GM18517 (cell line): ENCODE data around the gene NELL2.
A peak's percentile ranks its signal among the peaks of the same experiment; 100 is the strongest.
"Not testable (repeated sequence)": the region's sequence is repeated elsewhere in the genome, so short reads cannot be mapped to it uniquely, and the experiment has no call there.

Experiments used
- ATAC-seq: cut with Tn5 transposase; IDR thresholded peaks from one replicate; pipeline ENCODE4 v1.9.1; 2021; ENCODE audit warnings: mild to moderate bottlenecking, moderate library complexity; ENCODE audit not compliant: unreplicated experiment

Gene NELL2

GRCh38 chr12:44847888-44848702 lies 28.0 kb downstream of the NELL2 start:
- peak; percentile 91 for ATAC-seq

GRCh38 chr12:44847403-44847802 lies 28.7 kb downstream of the NELL2 start:
- peak; percentile 16 for ATAC-seq

GRCh38 chr12:44846826-44847225 lies 29.3 kb downstream of the NELL2 start:
- ATAC-seq: no peak

- no peak for ATAC-seq
Measured at GRCh38 chr12:44842669-44843068, 33.4 kb downstream of the NELL2 start.

GRCh38 chr12:44839785-44840184 lies 36.3 kb downstream of the NELL2 start:
- no peak for ATAC-seq

- ATAC-seq: no peak
Measured at GRCh38 chr12:44837114-44837755, 38.9 kb downstream of the NELL2 start.

- no peak for ATAC-seq
Measured at GRCh38 chr12:44835641-44836379, 40.3 kb downstream of the NELL2 start.

GRCh38 chr12:44834996-44835395 lies 41.1 kb downstream of the NELL2 start:
- not testable (repeated sequence) for ATAC-seq

GRCh38 chr12:44833561-44833960 lies 42.6 kb downstream of the NELL2 start:
- ATAC-seq: no peak

GRCh38 chr12:44830566-44831055 lies 45.5 kb downstream of the NELL2 start:
- no peak for ATAC-seq

- ATAC-seq: no peak
Measured at GRCh38 chr12:44829045-44829444, 47.1 kb downstream of the NELL2 start.

- no peak for ATAC-seq
Measured at GRCh38 chr12:44827832-44828438, 48.2 kb downstream of the NELL2 start.

- ATAC-seq: not testable (repeated sequence)
Measured at GRCh38 chr12:44821702-44822101, 54.4 kb downstream of the NELL2 start.

GRCh38 chr12:44819884-44820283 lies 56.2 kb downstream of the NELL2 start:
- no peak for ATAC-seq

- ATAC-seq: no peak
Measured at GRCh38 chr12:44817687-44818086, 58.4 kb downstream of the NELL2 start.

GRCh38 chr12:44816446-44817017 lies 59.6 kb downstream of the NELL2 start:
- no peak for ATAC-seq

- ATAC-seq: peak; percentile 52
Measured at GRCh38 chr12:44812062-44812461, 64.1 kb downstream of the NELL2 start.

- ATAC-seq: no peak
Measured at GRCh38 chr12:44804068-44804467, 72.0 kb downstream of the NELL2 start.

GRCh38 chr12:44795970-44796369 lies 80.1 kb downstream of the NELL2 start:
- no peak for ATAC-seq

- no peak for ATAC-seq
Measured at GRCh38 chr12:44788731-44789130, 87.4 kb downstream of the NELL2 start.
